ENCODE results near the gene TMEM120A.

GRCh38 chr7:75985518-75986146, 8.8 kb downstream of the TMEM120A start:
- TF ChIP-seq POLR2AphosphoS5 (IDR thresholded peaks at IDR 0.05) (peak in 1 of 3 donors; percentile 69), POLR2A (IDR thresholded peaks at IDR 0.05) (no peak)
